ENCODE results near the gene GABBR1. TPM values are rescaled to one million over a fixed set of nuclear protein-coding genes. Genes with fewer than 3 reads are reported as not detected.

Gene GABBR1
- total RNA-seq, 1 experiment from 2014 or later, result 146 TPM

GRCh38 chr6:29552512-29553051 lies 80.4 kb downstream of the GABBR1 start:
- Mint-ChIP-seq H3K27ac (no peak overlapping the region), H3K9me3 (peaks cover 6 to 9% of the 10 kb centered on the region in 2 experiments; a peak in 3 of 5 replicates), H3K4me3 (peak overlapping the region; percentile 62 to 82), H3K36me3 (ENCODE audit: insufficient read depth in 1 of 3, low read depth in 3 of 3) (peaks cover 3 to 16% (median 8%) of the 10 kb centered on the region in 3 experiments; a peak in 5 of 7 replicates), H3K27me3 (ENCODE audit: low read depth) (peaks cover 94% of the 10 kb centered on the region), H3K4me1 (peaks cover 18 to 28% of the 10 kb centered on the region in 2 experiments)
- Histone ChIP-seq H4K20me1 (ENCODE audit: control insufficient read depth, insufficient read depth, insufficient read length) (no peaks in the 10 kb centered on the region), H3K9ac (ENCODE audit: extremely low read depth, insufficient read length, low read length) (no peak overlapping the region), H2BK120ac (ENCODE audit: low read depth, low read length, poor library complexity, severe bottlenecking) (no peak overlapping the region), H3K79me2 (ENCODE audit: insufficient read depth, low read length) (no peaks in the 10 kb centered on the region), H3K18ac (ENCODE audit: insufficient read length, low read depth, low read length) (no peak overlapping the region), H3K4me1 (ENCODE audit: insufficient read depth, low read length) (no peaks in the 10 kb centered on the region), H3K27me3 (ENCODE audit: insufficient read depth, low read length) (peaks cover 26% of the 10 kb centered on the region), H3K4ac (ENCODE audit: low read depth, low read length) (no peak overlapping the region), H2BK20ac (ENCODE audit: low read depth, low read length, poor library complexity, severe bottlenecking) (no peak overlapping the region), H3K9me3 (ENCODE audit: control insufficient read depth, low read depth, low read length) (no peaks in the 10 kb centered on the region), H3K27ac (ENCODE audit: insufficient read length, low read depth, low read length) (no peak overlapping the region), H3K23ac (ENCODE audit: insufficient read length, low read depth, low read length) (no peak overlapping the region), H3T11ph (ENCODE audit: low read length) (no peak overlapping the region), H2BK12ac (ENCODE audit: insufficient read length, low read depth, low read length) (no peak overlapping the region), H3K14ac (ENCODE audit: insufficient read depth, low read length) (no peak overlapping the region), H4K5ac (ENCODE audit: insufficient read length, low read depth, low read length) (no peak overlapping the region), H3K56ac (ENCODE audit: insufficient read length, low read depth, low read length) (no peak overlapping the region), H2BK15ac (ENCODE audit: low read depth, low read length) (no peak overlapping the region), H2AK5ac (ENCODE audit: insufficient read length, low read length) (no peak overlapping the region), H3K79me1 (ENCODE audit: insufficient read depth, low read depth, low read length, poor library complexity, severe bottlenecking) (no peaks in the 10 kb centered on the region), H4K8ac (replicated peaks; ENCODE audit: insufficient read length, low read depth, low read length) (no peak overlapping the region), H4K91ac (ENCODE audit: insufficient read length, low read depth, low read length) (no peak overlapping the region), H3K4me2 (ENCODE audit: insufficient read depth, insufficient read length, low read length) (peak overlapping the region; percentile 53), H3K23me2 (ENCODE audit: insufficient read length, low read depth, low read length, poor library complexity, severe bottlenecking) (peaks cover 11% of the 10 kb centered on the region), H2AFZ (ENCODE audit: low read length) (no peak overlapping the region), H2BK5ac (ENCODE audit: insufficient read length, low read length) (no peak overlapping the region)
- DNase-seq, result no peak
- TF ChIP-seq CTCF (conservative IDR thresholded peaks at IDR 0.05), result no peak
- WGBS (ENCODE audit: extremely low coverage, insufficient read length, low lambda C conversion rate), result no CpG with 5 or more reads among the region's 5 CpGs
